GM21529 (cell line): ENCODE measurements around the gene RGS21.

Experiments
- ATAC-seq: cut with Tn5 transposase; IDR thresholded peaks from one replicate; pipeline ENCODE4 v1.9.1; 2021; ENCODE audit not compliant: unreplicated experiment

Gene RGS21

DNA sequence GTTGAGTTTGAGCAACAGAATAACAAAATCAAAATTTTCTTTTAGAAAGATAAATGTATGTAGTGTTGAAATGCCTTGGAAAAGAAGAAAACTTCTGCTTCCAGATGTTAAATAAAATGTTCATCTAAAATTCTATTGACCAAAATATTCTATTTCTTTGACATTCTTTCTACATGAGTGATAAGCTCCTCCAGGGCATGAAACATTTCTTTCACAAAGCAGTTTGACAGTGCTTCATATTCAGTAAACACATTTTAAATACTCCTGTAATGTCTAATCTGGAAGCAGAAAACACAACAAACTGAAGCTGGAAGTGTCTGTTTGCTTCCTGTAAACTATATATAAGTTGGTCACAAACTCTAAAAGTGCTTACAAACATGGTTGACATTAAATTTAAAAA lies 61.5 kb downstream of the RGS21 start:
- no peak for ATAC-seq

DNA sequence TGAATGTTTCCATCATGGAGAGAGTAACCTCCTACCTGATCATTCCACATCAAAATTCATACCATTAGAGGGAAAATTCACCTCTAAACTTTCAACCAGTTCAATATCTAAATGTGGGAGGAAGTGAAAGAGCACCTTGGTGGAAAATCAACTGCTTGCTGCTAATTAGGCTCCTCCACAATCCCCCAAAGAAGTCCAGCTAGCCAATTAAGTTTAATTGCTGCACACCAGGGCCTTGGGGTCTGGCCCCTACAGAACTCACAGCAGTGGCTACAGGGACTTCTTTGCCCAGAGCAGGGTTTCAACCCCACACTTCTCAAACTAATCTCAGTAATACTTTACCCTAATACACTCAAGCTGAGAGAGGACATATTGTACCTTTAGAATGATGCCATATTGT lies 62.1 kb downstream of the RGS21 start:
- ATAC-seq, result no peak

DNA sequence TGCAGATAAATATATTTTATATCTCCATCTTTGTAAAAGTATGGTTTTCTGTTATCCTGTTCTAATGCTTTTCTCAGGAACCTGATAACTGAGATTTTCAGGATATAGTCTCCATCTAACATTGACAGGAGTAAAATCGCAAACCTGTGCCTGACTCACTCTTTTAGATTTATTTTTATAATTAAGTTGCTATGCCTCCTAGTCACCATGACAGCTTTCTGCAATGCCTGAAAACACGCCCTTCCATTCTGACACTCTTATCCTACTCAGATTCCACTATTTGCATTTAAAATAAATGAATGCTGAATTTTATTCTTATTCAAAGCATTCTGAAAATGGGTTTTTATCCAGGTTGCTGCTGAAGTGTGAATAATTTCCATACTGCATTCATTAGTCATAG lies 62.8 kb downstream of the RGS21 start:
- ATAC-seq, result no peak

DNA sequence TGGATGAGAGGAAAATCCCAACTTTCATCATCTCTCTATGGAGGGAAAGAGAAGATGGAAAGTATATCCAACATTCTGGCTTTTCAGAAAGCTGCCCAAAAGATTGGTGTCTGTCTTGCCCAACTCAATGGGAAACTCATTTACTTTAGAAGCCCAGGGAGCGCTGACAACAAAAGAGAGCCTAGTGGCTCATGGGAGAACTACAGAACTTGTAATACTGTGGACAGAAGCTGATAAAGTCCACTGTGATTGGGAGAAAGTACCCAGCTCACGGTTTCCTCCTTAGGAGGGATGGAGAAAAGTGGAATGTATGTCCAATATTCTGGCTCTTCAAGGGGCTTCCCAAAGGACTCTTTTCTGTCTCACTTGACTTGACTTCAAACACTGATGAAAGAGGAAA lies 66.0 kb downstream of the RGS21 start:
- ATAC-seq, result no peak

DNA sequence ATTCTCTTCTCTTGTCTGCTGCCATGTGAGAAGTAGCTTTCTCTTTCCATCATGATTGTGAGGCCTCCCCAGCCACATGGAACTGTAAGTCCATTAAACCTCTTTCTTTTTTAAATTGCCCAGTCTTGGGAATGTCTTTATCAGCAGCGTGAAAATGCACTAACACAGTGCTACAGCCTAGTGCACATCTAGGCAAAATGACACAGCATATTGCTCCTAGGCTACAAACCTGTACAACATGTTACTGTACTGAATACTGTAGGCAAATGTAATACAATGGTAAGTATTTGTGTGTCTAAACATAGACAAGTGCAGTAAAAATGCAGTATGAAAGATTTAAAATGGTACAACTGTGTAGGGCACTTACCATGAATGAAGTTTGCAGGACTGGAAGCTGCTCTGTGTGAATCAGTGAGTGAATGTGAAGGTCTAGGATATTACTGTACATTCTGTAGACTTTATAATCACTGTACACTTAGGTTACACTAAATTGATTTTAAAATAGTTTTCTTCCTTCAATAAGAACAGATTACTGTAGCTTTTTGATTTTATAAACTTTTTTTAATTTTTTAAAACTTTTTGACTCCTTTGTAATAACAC lies 69.4 kb downstream of the RGS21 start:
- no peak for ATAC-seq

DNA sequence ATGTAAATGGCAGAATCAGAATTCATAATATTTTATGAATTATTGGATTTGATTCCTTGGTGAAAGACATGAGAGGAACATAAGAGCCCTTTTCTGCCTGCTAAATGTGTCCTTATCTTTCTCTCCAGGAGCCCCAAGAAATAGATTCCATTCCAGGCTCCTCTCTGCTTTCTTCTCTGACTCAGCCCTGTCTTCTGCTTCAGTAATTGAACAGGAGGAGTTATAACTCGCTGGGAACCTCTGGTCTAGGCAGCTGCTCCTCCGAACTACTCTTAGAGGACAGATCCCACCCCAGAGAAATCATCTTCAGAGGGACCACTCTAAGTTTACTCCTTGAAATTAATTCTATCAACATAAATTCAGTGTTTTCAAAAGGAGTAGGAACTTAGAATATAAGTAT lies 78.4 kb downstream of the RGS21 start:
- ATAC-seq, result no peak

DNA sequence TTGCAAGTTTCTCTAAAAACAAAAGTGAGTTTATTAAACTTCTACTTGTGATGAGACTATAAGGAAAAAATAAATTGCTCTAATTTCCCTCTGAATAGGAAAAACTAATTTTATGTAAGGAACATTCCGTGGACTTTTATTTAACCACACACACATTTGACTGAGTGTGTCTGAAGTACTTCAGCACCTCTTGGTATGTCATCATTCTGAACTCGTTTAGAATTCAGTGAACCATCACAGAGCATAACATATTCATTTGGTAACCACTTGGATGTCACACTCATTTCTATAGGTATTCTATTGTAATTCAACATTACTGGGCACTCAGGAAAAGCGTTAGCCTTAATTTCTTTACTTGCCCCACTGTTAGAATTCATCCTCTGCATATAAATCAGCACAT lies 79.1 kb downstream of the RGS21 start:
- ATAC-seq, result no peak

DNA sequence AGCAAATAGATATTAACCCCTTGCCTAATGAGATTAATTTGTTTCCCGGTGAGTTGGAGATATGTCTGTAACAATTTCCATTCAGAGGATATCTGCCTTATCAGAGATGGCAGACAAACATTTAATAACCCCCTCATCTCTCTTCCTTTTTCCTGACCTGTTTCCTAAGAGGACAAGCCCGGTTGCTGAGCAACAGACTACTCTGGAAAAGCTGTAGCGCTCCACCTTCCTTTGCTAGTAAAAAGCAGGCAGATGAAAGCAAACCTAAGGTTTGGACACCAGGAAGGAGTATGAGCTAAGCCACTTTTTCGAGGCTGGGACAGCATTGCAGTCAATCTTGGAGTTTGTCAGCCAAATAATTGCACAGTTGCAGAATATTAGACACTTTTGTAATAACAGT lies 82.4 kb downstream of the RGS21 start:
- no peak for ATAC-seq

DNA sequence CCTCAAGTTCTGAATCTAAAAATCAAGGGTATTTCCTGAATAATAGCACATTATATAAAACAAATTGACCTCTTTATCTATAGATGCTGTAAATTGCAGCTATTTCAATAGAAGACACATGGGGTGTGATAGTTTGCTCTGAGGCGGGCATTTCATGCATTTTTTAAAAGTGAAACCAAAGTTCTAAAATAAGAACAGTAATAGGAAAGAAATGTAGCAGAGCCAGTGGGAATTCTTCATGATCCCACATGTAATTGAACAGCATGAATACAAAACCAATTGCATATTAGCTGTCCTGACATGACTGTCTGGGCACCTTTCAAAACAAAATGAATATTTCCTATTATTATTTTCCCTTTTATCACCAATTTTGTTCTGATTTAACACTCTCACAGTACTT lies 85.0 kb downstream of the RGS21 start:
- no peak for ATAC-seq

DNA sequence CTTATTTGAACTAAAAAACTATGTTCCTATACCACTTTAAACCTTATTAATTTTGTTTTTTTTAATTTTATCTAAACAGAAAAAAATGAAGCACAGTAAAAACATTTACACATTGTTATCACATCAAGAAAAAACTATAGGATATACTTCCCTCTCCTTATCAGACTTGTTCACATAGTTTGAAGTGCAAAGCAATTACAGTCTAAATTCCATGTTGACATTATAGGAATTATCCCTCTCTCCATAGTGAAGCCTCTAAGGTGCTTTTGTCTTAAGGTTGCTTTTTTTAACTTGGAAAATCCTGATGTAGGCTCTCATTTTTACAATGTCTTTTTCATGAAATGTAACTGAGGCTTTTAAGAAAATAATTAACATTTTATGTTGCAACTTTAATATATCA lies 85.8 kb downstream of the RGS21 start:
- no peak for ATAC-seq

DNA sequence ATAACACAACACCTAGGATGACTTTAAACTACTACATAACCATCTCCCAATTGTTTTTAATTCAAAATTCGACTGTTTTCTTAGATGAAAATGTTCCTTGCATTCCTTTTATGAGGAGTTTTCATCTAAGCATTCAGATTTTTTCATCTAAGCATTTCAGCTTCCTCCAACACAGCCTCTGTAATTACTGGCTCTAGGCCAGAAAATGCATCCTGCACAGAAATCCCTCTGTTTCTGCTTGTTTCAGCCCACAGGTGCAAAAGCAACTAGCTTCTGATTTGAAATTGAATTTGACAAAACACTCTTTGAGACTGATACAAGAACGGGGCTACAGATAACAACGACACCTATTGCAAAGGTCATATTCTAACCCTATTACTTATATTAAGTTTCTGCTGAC lies 90.4 kb downstream of the RGS21 start:
- ATAC-seq, result no peak
